ENCODE results near the gene PRDM4. TPM values are rescaled to one million over a fixed set of nuclear protein-coding genes. Genes with fewer than 3 reads are reported as not detected.

PRDM4 gene, protein sequence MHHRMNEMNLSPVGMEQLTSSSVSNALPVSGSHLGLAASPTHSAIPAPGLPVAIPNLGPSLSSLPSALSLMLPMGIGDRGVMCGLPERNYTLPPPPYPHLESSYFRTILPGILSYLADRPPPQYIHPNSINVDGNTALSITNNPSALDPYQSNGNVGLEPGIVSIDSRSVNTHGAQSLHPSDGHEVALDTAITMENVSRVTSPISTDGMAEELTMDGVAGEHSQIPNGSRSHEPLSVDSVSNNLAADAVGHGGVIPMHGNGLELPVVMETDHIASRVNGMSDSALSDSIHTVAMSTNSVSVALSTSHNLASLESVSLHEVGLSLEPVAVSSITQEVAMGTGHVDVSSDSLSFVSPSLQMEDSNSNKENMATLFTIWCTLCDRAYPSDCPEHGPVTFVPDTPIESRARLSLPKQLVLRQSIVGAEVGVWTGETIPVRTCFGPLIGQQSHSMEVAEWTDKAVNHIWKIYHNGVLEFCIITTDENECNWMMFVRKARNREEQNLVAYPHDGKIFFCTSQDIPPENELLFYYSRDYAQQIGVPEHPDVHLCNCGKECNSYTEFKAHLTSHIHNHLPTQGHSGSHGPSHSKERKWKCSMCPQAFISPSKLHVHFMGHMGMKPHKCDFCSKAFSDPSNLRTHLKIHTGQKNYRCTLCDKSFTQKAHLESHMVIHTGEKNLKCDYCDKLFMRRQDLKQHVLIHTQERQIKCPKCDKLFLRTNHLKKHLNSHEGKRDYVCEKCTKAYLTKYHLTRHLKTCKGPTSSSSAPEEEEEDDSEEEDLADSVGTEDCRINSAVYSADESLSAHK
- 10 to 100 TPM; 18.3 to 29.4 (median 26.8) TPM for total RNA-seq

DNA sequence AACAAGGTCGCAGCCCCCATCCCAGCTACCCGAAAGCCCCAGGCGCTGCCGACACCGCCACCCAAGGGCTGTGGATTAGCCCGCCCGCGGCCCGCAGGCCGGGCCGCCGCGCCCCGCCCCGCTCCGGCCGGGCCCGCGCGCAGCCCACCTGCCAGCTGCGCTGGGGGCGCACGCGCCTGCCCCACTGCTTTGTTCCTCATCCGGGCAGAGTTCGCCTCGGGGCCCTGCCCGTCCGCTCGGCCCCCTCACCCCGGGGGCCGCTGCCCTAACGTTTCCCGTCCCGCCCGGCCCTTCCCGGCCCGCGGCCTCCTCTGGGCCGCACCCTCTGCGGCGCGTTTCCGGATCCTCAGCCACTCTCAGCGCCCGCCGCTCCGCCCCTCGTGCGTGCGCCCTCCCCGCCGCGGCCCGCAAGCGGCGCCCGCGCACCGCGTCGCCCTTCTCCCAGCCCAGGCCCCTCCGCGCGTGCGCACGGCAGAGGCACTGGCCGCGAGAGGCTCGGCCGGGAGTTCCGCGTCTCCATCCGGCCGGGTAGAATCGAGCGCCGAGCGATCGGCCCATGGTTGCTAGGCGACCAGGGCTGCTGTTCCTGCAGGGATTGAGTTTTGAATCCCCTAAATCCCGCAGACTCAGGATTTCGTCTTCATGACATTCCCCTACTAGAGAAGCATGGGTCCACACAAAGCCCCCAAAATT is at the start of gene PRDM4:
Gene PRDM4 (minus strand): TSS at position 329 of the 693 bp plus-strand sequence. CDS start 622 bp downstream, outside the sequence.
- peaks cover 9 to 18% (median 14%) of the 10 kb centered on the region in 4 donors for H3K36me3 ChIP-seq
- peak; percentile 97 for DNase-seq (ENCODE audit: extremely low spot score)
- peaks cover 23 to 42% (median 38%) of the 10 kb centered on the region in 4 donors for H3K4me1 ChIP-seq
- intact Hi-C loops (cut with DNase I): loop anchor here (5.0 to 10.0 kb wide), 2 partner anchors 74 to 124 kb away; partner anchors contain the start of gene PWP1
- H3K4me3 ChIP-seq: peak within 1 kb of the TSS; percentile 82 to 91 (median 84)
- no peaks in the 10 kb centered on the region for H3K27me3 ChIP-seq
- TF ChIP-seq EP300 (IDR thresholded peaks at IDR 0.05) (no peak), POLR2AphosphoS5 (IDR thresholded peaks at IDR 0.05) (peak; percentile 90 to 94), POLR2A (IDR thresholded peaks at IDR 0.05; ENCODE audit: low read depth) (peak; percentile 65)
- TF ChIP-seq, protein P1, sequence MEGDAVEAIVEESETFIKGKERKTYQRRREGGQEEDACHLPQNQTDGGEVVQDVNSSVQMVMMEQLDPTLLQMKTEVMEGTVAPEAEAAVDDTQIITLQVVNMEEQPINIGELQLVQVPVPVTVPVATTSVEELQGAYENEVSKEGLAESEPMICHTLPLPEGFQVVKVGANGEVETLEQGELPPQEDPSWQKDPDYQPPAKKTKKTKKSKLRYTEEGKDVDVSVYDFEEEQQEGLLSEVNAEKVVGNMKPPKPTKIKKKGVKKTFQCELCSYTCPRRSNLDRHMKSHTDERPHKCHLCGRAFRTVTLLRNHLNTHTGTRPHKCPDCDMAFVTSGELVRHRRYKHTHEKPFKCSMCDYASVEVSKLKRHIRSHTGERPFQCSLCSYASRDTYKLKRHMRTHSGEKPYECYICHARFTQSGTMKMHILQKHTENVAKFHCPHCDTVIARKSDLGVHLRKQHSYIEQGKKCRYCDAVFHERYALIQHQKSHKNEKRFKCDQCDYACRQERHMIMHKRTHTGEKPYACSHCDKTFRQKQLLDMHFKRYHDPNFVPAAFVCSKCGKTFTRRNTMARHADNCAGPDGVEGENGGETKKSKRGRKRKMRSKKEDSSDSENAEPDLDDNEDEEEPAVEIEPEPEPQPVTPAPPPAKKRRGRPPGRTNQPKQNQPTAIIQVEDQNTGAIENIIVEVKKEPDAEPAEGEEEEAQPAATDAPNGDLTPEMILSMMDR (IDR thresholded peaks at IDR 0.05): peak; percentile 40 to 63 (median 43)
- 2% methylated on average over 29 of the region's 83 CpGs for WGBS
- no peaks in the 10 kb centered on the region for H3K9me3 ChIP-seq
- H3K27ac ChIP-seq (replicated peaks in 1 of 4): peak within 1 kb of the TSS; percentile 69 to 79 (median 77)

DNA sequence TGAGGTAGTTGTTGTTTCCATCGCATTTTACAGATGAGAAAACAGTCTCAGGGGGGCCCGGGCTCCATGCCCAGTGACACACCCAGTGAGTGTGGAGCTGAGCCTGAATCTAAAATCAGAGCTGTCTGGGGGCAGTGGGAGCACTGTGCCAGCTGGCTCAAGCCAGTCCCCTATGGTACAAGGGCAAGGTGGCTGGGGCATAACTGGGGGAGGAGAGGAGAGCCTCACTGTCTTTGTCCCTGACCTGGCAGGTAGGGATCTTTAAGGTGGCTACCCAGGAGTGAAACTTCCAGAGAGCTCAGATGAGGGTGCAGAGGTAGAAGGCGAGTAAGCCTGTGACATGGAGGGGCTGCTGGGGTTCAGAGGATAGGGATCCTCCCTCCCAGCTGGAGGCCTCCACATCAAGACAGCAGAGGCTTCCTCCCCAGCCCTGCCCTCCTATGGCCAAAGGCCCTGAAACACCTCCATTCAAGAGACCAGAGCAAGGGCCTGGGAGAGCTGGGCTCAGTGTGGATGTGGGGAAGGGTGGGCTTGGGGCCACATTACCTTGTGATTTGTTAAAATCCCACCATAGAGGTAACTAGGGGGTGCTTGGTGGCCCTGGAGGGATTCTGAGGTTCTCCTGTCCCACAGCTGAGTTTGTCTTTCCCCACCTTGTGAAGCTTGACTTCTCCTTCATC is 46.7 kb upstream of the PRDM4 start:
- H3K36me3 ChIP-seq: no peaks in the 10 kb centered on the region
- H3K27me3 ChIP-seq: peaks cover 0 to 19% (median 0%) of the 10 kb centered on the region in 4 donors
- 76% methylated on average over 3 of the region's 3 CpGs for WGBS
- H3K4me3 ChIP-seq: no peak overlapping the region
- no peaks in the 10 kb centered on the region for H3K9me3 ChIP-seq
- DNase-seq (ENCODE audit: extremely low spot score): peak; percentile 87
- TF ChIP-seq, protein P1 (IDR thresholded peaks at IDR 0.05): no peak
- TF ChIP-seq EP300 (IDR thresholded peaks at IDR 0.05): no peak
- TF ChIP-seq POLR2AphosphoS5 (IDR thresholded peaks at IDR 0.05): no peak
- no peak for TF ChIP-seq POLR2A (IDR thresholded peaks at IDR 0.05; ENCODE audit: low read depth)
- no peak overlapping the region for H3K27ac ChIP-seq (replicated peaks in 1 of 4)
- intact Hi-C loops (cut with DNase I): no loop called here
- no peaks in the 10 kb centered on the region for H3K4me1 ChIP-seq

DNA sequence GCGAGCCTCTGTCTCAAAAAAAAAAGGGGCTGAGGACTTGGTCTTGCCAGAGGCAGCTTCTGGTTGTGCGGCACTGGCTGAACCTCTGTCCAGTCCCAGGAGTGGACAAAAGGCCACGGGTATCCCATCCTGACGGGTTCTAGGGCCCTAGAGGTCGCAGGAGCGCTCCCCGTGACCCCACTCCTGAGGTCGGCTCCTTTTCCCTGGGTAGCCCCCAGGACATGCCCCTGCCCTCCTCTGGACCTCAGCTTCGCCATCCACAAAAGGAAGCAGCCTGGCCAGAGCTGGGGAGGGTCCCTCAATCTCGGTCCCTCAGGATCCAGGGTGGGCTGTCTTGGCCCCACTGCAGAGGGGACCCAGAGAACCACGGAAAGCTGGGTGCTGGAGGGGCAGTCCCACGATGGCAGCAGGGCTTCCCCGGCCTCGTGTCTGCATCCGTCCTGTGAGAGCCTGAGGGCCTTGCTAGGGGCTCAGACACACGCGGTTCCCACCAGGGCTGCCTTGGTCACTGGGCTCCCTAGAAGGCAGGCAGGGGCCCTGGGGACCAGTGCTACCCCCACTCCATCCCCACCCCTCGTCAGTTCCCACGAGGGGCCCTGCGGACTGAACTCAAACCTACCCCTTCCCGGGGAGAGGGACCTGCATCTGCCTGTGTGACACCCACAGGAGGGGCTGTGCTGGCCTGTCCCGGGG is 44.7 kb upstream of the PRDM4 start:
- H3K4me3 ChIP-seq: no peak overlapping the region
- intact Hi-C loops (cut with DNase I): no loop called here
- TF ChIP-seq EP300 (IDR thresholded peaks at IDR 0.05): no peak
- no peak for TF ChIP-seq POLR2AphosphoS5 (IDR thresholded peaks at IDR 0.05)
- TF ChIP-seq, protein P1 (IDR thresholded peaks at IDR 0.05): no peak
- no peak for TF ChIP-seq POLR2A (IDR thresholded peaks at IDR 0.05; ENCODE audit: low read depth)

DNA sequence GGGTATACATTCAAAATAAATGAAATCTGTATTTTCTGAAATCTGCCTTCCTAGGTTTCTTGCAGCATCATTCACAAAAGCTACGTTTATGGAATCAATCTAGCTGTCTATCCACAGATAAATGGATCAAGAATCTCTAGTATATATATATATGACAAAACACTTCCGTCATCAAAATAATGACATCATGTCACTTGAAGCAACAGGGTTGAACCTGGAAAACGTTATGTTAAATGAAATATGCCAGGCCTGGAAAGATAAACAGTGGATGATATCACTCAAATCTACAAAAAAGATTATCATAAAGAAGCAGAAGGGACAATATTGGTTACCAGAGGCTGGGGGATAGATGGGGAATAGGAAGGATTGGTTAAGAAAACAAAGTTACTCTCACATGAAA is 42.2 kb upstream of the PRDM4 start:
- H3K4me3 ChIP-seq: no peak overlapping the region
- no peaks in the 10 kb centered on the region for H3K36me3 ChIP-seq
- intact Hi-C loops (cut with DNase I): no loop called here
- H3K27ac ChIP-seq (replicated peaks in 1 of 4): no peak overlapping the region
- WGBS: 51% methylated on average over 3 of the region's 3 CpGs
- DNase-seq (ENCODE audit: extremely low spot score): no peak
- no peaks in the 10 kb centered on the region for H3K4me1 ChIP-seq
- H3K9me3 ChIP-seq: no peaks in the 10 kb centered on the region
- peaks cover 0 to 19% (median 0%) of the 10 kb centered on the region in 4 donors for H3K27me3 ChIP-seq
- TF ChIP-seq EP300 (IDR thresholded peaks at IDR 0.05) (no peak), POLR2A (IDR thresholded peaks at IDR 0.05; ENCODE audit: low read depth) (no peak), POLR2AphosphoS5 (IDR thresholded peaks at IDR 0.05) (no peak)
- TF ChIP-seq, protein P1 (IDR thresholded peaks at IDR 0.05): no peak

More for the DNA sequence above, 44.7 kb upstream of the PRDM4 start:
- 80% methylated on average over 11 of the region's 22 CpGs for WGBS
- peaks cover 0 to 19% (median 0%) of the 10 kb centered on the region in 4 donors for H3K27me3 ChIP-seq
- DNase-seq (ENCODE audit: extremely low spot score): peak; percentile 78
- no peaks in the 10 kb centered on the region for H3K36me3 ChIP-seq
- no peaks in the 10 kb centered on the region for H3K4me1 ChIP-seq
- no peak overlapping the region for H3K27ac ChIP-seq (replicated peaks in 1 of 4)
- H3K9me3 ChIP-seq: no peaks in the 10 kb centered on the region
